HL-60 (cell line): Measurements from ENCODE around the gene DOCK8.
"Not testable (repeated sequence)": the region's sequence is repeated elsewhere in the genome, so short reads cannot be mapped to it uniquely, and the experiment has no call there.

ENCODE experiments used
- CTCF ChIP-seq: IDR thresholded peaks from one replicate; pipeline ENCODE4 v1.5.1; 2011; ENCODE audit warnings: low read length, control low read depth, inconsistent platforms; ENCODE audit not compliant: insufficient read depth
- GABPA ChIP-seq: IDR thresholded peaks from 2 replicates; pipeline ENCODE4 v1.6.1; 2012; ENCODE audit warnings: low read depth
- POLR2AphosphoS5 ChIP-seq: IDR thresholded peaks from 2 replicates; pipeline ENCODE4 v1.6.1; 2012; ENCODE audit warnings: low read depth
- REST ChIP-seq: IDR thresholded peaks from 2 replicates; pipeline ENCODE4 v1.6.1; 2012; ENCODE audit warnings: low read depth; ENCODE audit not compliant: insufficient replicate concordance

- not testable (repeated sequence) for TF ChIP-seq CTCF, POLR2AphosphoS5, GABPA, REST
Observed at GRCh38 chr9:233708-234107, 19.0 kb downstream of the DOCK8 start.
